Vagina (tissue), 2 donors: ENCODE results near the gene PAPOLB.

Experiments used
- POLR2A ChIP-seq, 2 donors: fragments of 450-650 bp; IDR thresholded peaks; one replicate each; pipeline ENCODE4 v1.6.1; 2017; ENCODE audit warnings: antibody characterized with exemption in 2 of 2, mild to moderate bottlenecking in 2 of 2, moderate library complexity in 2 of 2
- POLR2AphosphoS5 ChIP-seq, 2 donors: sonication (generic); formaldehyde crosslinking; IDR thresholded peaks; one replicate each; pipeline ENCODE4 v1.9.0; 2017; ENCODE audit warnings: antibody characterized with exemption in 2 of 2, mild to moderate bottlenecking in 2 of 2, low read depth in 1 of 2; ENCODE audit not compliant: insufficient read depth in 1 of 2
- TF ChIP-seq, protein P1 (sequence below), 3 experiments: fragments of 450-650 bp in 2 of 3; fragments of 200-600 bp in 1 of 3; sonication (generic) in 1 of 3; IDR thresholded peaks; one replicate each; pipeline ENCODE4 v1.5.1; 2017 to 2019; ENCODE audit warnings: antibody characterized with exemption in 3 of 3, mild to moderate bottlenecking in 2 of 3, moderate library complexity in 2 of 3

DNA sequence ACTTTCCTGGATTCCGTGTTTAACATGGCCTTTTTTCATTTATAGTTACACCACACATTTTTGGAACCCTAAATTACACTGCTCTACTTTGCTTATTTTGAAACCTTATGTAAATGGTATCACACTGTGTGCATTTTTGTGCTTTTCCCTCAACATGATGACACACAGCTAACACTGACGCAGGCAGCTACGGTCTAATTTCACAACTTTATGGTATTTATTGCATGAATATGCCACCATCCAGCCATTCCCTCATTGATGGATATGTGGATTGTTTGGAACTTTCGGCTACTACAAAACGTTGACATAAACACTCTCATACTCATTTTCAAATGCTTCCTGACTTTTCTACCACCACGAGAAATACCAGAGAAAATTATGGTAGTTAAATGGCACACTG, 6.9 kb downstream of the PAPOLB start:
- TF ChIP-seq, protein P1, sequence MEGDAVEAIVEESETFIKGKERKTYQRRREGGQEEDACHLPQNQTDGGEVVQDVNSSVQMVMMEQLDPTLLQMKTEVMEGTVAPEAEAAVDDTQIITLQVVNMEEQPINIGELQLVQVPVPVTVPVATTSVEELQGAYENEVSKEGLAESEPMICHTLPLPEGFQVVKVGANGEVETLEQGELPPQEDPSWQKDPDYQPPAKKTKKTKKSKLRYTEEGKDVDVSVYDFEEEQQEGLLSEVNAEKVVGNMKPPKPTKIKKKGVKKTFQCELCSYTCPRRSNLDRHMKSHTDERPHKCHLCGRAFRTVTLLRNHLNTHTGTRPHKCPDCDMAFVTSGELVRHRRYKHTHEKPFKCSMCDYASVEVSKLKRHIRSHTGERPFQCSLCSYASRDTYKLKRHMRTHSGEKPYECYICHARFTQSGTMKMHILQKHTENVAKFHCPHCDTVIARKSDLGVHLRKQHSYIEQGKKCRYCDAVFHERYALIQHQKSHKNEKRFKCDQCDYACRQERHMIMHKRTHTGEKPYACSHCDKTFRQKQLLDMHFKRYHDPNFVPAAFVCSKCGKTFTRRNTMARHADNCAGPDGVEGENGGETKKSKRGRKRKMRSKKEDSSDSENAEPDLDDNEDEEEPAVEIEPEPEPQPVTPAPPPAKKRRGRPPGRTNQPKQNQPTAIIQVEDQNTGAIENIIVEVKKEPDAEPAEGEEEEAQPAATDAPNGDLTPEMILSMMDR (IDR thresholded peaks at IDR 0.05) = no peak
- no peak for TF ChIP-seq POLR2AphosphoS5 (IDR thresholded peaks at IDR 0.05; ENCODE audit: insufficient read depth in 1 of 2, low read depth in 1 of 2)
- TF ChIP-seq POLR2A (IDR thresholded peaks at IDR 0.05) = no peak
